Neural cell (in vitro differentiated cells): Measurements from ENCODE around the gene MYO1D. TPM values are rescaled to one million over a fixed set of nuclear protein-coding genes. Genes with fewer than 3 reads are reported as not detected.

Experiments
- H2AFZ ChIP-seq: fragments of 200-600, 300-800 bp; sonication (generic), shearing (Covaris generic); 2 replicates; pipeline ENCODE4 v1.6.0; 2014; ENCODE audit warnings: low read depth, mild to moderate bottlenecking, antibody characterized with exemption, low read length, moderate library complexity
- H3F3A ChIP-seq: fragments of 200-600 bp; shearing (Covaris generic); 2 replicates; pipeline ENCODE4 v1.6.1; 2016; ENCODE audit warnings: mild to moderate bottlenecking, moderate library complexity, mixed read lengths, antibody characterized with exemption, low read length; ENCODE audit not compliant: insufficient read depth, poor library complexity, severe bottlenecking
- H3K27ac ChIP-seq: fragments of 200-600, 300-800 bp; sonication (generic), shearing (Covaris generic); 2 replicates; pipeline ENCODE4 v1.5.1; 2014; ENCODE audit warnings: mild to moderate bottlenecking, low read length, moderate library complexity
- H3K27me3 ChIP-seq: fragments of 300-800, 200-600 bp; sonication (generic), shearing (Covaris generic); 2 replicates; pipeline ENCODE4 v1.6.0; 2014; ENCODE audit warnings: mild to moderate bottlenecking, low read depth, low read length, moderate library complexity; ENCODE audit not compliant: insufficient read depth
- H3K36me3 ChIP-seq: fragments of 300-800, 200-600 bp; sonication (generic), shearing (Covaris generic); 2 replicates; pipeline ENCODE4 v1.5.1; 2014; ENCODE audit warnings: mild to moderate bottlenecking, antibody characterized with exemption, low read length, moderate library complexity; ENCODE audit not compliant: insufficient read depth
- H3K4me2 ChIP-seq: fragments of 300-800, 200-600 bp; sonication (generic), shearing (Covaris generic); 2 replicates; pipeline ENCODE4 v1.6.0; 2014; ENCODE audit warnings: mild to moderate bottlenecking, low read length
- H3K4me3 ChIP-seq: fragments of 300-800, 200-600 bp; sonication (generic), shearing (Covaris generic); 2 replicates; pipeline ENCODE4 v1.5.1; 2014; ENCODE audit warnings: mild to moderate bottlenecking, low read length, moderate library complexity
- H3K79me2 ChIP-seq: fragments of 200-600 bp; shearing (Covaris generic); replicated peaks from 2 replicates; pipeline ENCODE4 v1.6.0; 2014; ENCODE audit warnings: mild to moderate bottlenecking, low read length, moderate library complexity; ENCODE audit not compliant: insufficient read depth
- H3K9ac ChIP-seq: fragments of 300-800, 200-600 bp; sonication (generic), shearing (Covaris generic); 2 replicates; pipeline ENCODE4 v1.6.1; 2016; ENCODE audit warnings: mild to moderate bottlenecking, low read length, mixed read lengths
- H3K9me2 ChIP-seq: fragments of 200-600 bp; shearing (Covaris generic); 2 replicates; pipeline ENCODE4 v1.6.1; 2016; ENCODE audit warnings: mild to moderate bottlenecking, low read length, mixed read lengths; ENCODE audit not compliant: insufficient read depth
- H3K9me3 ChIP-seq: fragments of 200-600, 300-800 bp; sonication (generic), shearing (Covaris generic); 2 replicates; pipeline ENCODE4 v1.6.1; 2016; ENCODE audit warnings: mild to moderate bottlenecking, mixed run types, low read length, moderate library complexity, mixed read lengths
- H4K20me1 ChIP-seq: fragments of 200-600 bp; shearing (Covaris generic); 2 replicates; pipeline ENCODE4 v1.6.1; 2016; ENCODE audit warnings: mild to moderate bottlenecking, mixed run types; ENCODE audit not compliant: insufficient read depth
- EP300 ChIP-seq: fragments of 450-650 bp; conservative IDR thresholded peaks from 2 replicates; pipeline ENCODE4 v1.6.1; 2014; ENCODE audit warnings: antibody characterized with exemption, mild to moderate bottlenecking, moderate library complexity; ENCODE audit not compliant: poor library complexity, severe bottlenecking
- EZH2 ChIP-seq: fragments of 200-600, 300-800 bp; shearing (Covaris generic), sonication (generic); IDR thresholded peaks from 2 replicates; pipeline ENCODE4 v1.6.1; 2014; ENCODE audit warnings: antibody characterized with exemption, low read length, borderline replicate concordance, mild to moderate bottlenecking; ENCODE audit not compliant: insufficient read depth, poor library complexity, severe bottlenecking
- MXI1 ChIP-seq: fragments of 450-650 bp; conservative IDR thresholded peaks from 2 replicates; pipeline ENCODE4 v1.6.1; 2014; ENCODE audit warnings: antibody characterized with exemption, mild to moderate bottlenecking; ENCODE audit not compliant: poor library complexity, severe bottlenecking
- POLR2AphosphoS5 ChIP-seq: IDR thresholded peaks from 2 replicates; pipeline ENCODE4 v1.6.1; 2012
- RAD21 ChIP-seq: fragments of 450-650 bp; conservative IDR thresholded peaks from 2 replicates; pipeline ENCODE4 v1.6.1; 2014; ENCODE audit warnings: antibody characterized with exemption, mild to moderate bottlenecking, moderate library complexity
- SMC3 ChIP-seq: fragments of 450-650 bp; conservative IDR thresholded peaks from 2 replicates; pipeline ENCODE4 v1.6.1; 2014; ENCODE audit warnings: antibody characterized with exemption, mild to moderate bottlenecking, moderate library complexity; ENCODE audit not compliant: poor library complexity
- TAF1 ChIP-seq: IDR thresholded peaks from 2 replicates; pipeline ENCODE4 v1.6.1; 2012; ENCODE audit warnings: low read depth
- polyA plus RNA-seq: library from polyadenylated mRNA; depleted of rRNA; stranded (reverse); fragments of >200 nt; gene quantifications from 2 replicates; pipeline ENCODE4 v1.2.3, GENCODE V29; 2014
- TF ChIP-seq, protein P1 (sequence below): IDR thresholded peaks from 2 replicates; pipeline ENCODE4 v1.6.1; 2012; ENCODE audit warnings: borderline replicate concordance
- TF ChIP-seq, protein P2 (sequence below): fragments of 450-650 bp; IDR thresholded peaks from 2 replicates; pipeline ENCODE4 v1.5.1; 2014; ENCODE audit warnings: antibody characterized with exemption, mild to moderate bottlenecking, moderate library complexity; ENCODE audit not compliant: poor library complexity, severe bottlenecking

The MYO1D gene
- polyA plus RNA-seq, 1 donor from 2014 or later = 10.7 TPM

DNA sequence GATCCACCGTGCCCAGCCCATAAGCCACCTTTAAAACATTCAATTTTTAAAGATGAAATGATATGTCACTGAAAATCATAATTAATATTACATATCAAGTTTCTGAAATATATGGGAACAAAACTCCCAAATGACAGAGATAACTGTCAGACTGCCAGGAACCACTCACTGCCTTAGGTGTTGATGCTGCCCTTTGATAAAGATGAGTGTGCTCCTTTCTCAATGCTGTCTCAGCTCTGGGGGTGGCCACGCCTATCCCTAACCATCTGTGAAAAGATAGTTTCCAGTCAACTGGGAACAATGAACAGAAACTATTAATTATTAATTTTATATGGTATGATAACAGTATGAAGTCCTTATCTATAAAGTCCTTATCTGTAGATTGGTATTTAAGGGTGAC is 177.7 kb downstream of the MYO1D start:
- Histone ChIP-seq H3K9me3 (no peaks in the 10 kb centered on the region), H3K27me3 (no peaks in the 10 kb centered on the region), H3K4me2 (no peak overlapping the region), H3K36me3 (no peaks in the 10 kb centered on the region), H3K27ac (no peak overlapping the region), H3F3A (peaks cover 9% of the 10 kb centered on the region), H3K9me2 (no peaks in the 10 kb centered on the region), H4K20me1 (no peaks in the 10 kb centered on the region), H3K4me3 (no peak overlapping the region), H3K9ac (no peak overlapping the region), H2AFZ (no peak overlapping the region), H3K79me2 (no peaks in the 10 kb centered on the region)
- TF ChIP-seq RAD21 (no peak), EZH2 (no peak), POLR2AphosphoS5 (no peak)
- TF ChIP-seq, protein P1, sequence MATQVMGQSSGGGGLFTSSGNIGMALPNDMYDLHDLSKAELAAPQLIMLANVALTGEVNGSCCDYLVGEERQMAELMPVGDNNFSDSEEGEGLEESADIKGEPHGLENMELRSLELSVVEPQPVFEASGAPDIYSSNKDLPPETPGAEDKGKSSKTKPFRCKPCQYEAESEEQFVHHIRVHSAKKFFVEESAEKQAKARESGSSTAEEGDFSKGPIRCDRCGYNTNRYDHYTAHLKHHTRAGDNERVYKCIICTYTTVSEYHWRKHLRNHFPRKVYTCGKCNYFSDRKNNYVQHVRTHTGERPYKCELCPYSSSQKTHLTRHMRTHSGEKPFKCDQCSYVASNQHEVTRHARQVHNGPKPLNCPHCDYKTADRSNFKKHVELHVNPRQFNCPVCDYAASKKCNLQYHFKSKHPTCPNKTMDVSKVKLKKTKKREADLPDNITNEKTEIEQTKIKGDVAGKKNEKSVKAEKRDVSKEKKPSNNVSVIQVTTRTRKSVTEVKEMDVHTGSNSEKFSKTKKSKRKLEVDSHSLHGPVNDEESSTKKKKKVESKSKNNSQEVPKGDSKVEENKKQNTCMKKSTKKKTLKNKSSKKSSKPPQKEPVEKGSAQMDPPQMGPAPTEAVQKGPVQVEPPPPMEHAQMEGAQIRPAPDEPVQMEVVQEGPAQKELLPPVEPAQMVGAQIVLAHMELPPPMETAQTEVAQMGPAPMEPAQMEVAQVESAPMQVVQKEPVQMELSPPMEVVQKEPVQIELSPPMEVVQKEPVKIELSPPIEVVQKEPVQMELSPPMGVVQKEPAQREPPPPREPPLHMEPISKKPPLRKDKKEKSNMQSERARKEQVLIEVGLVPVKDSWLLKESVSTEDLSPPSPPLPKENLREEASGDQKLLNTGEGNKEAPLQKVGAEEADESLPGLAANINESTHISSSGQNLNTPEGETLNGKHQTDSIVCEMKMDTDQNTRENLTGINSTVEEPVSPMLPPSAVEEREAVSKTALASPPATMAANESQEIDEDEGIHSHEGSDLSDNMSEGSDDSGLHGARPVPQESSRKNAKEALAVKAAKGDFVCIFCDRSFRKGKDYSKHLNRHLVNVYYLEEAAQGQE = no peak

DNA sequence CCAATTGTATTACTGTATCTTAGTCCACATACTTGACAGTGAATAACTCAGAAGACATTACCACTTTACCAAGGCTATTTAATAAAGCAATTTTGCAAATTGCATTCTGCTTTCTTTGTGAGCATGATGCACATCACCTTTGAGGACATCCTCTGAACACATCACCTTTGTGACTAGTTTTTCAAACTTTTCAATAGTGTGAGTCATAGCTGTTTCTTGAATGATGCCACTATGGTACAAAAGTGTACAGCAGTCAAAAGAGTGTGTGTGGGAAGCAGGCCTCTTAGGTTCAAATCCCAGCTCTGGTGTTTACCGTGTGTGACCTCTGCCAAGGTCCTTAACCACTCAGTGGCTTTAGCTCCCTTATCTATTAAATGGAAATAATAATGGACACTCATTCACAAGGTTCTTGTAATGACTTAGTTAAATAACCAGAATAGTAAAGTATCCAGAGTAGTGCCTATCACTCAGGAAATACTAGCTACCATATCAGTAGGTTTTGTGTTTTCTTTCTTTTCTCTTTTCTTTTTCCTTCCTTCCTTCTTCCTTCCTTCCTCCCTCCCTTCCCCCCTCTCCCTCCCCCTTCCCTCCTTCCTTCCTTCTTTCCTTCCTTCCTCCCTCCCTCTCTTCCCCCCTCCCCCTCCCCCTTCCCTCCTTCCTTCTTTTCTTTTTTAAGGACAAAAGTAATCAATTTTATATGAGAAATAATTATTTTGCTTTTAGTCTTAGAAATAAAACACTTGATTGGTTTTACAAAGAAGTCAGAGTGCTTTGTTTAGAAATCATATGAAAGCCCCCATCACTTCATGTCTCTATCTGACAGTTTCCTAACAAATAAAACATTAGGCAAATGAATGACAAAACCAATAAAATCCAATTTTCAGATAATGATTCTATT is 178.9 kb downstream of the MYO1D start:
- Histone ChIP-seq H3K9me3 (no peaks in the 10 kb centered on the region), H3K4me2 (no peak overlapping the region), H3K27me3 (no peaks in the 10 kb centered on the region), H3K9ac (no peak overlapping the region), H3K9me2 (no peaks in the 10 kb centered on the region), H2AFZ (no peak overlapping the region), H3K4me3 (no peak overlapping the region), H3F3A (peaks cover 12% of the 10 kb centered on the region), H3K27ac (no peak overlapping the region), H3K79me2 (no peaks in the 10 kb centered on the region), H4K20me1 (no peaks in the 10 kb centered on the region), H3K36me3 (no peaks in the 10 kb centered on the region)
- TF ChIP-seq MXI1 (no peak), TAF1 (no peak), EP300 (no peak), EZH2 (no peak), POLR2AphosphoS5 (no peak), SMC3 (no peak), RAD21 (no peak)
- TF ChIP-seq, protein P1 = no peak
- TF ChIP-seq, protein P2, sequence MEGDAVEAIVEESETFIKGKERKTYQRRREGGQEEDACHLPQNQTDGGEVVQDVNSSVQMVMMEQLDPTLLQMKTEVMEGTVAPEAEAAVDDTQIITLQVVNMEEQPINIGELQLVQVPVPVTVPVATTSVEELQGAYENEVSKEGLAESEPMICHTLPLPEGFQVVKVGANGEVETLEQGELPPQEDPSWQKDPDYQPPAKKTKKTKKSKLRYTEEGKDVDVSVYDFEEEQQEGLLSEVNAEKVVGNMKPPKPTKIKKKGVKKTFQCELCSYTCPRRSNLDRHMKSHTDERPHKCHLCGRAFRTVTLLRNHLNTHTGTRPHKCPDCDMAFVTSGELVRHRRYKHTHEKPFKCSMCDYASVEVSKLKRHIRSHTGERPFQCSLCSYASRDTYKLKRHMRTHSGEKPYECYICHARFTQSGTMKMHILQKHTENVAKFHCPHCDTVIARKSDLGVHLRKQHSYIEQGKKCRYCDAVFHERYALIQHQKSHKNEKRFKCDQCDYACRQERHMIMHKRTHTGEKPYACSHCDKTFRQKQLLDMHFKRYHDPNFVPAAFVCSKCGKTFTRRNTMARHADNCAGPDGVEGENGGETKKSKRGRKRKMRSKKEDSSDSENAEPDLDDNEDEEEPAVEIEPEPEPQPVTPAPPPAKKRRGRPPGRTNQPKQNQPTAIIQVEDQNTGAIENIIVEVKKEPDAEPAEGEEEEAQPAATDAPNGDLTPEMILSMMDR = no peak
